A549 treated with ZK216348 at 1 μM for 4 hours (cell line): ENCODE measurements around the gene KRTAP26-1. TPM values are rescaled to one million over a fixed set of nuclear protein-coding genes. Genes with fewer than 3 reads are reported as not detected.

Source experiments
- total RNA-seq: library from RNA; stranded (reverse); fragments of 200-300 nt; extraction: Qiagen RNA extraction; gene quantifications from 5 replicates; pipeline ENCODE4 v1.2.3, GENCODE V29; 2022; ENCODE audit warnings: low read depth

KRTAP26-1 gene, protein sequence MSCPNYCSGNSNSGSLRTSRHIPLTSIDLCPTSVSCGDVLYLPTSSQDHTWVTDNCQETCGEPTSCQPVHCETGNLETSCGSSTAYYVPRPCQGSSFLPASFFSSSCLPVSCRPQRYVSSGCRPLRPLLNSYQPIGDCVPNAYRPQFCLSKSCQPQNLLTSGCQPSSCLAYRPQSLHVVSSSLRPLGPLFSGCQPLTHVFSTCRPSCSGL
- not detected in 5 replicates for total RNA-seq

DNA sequence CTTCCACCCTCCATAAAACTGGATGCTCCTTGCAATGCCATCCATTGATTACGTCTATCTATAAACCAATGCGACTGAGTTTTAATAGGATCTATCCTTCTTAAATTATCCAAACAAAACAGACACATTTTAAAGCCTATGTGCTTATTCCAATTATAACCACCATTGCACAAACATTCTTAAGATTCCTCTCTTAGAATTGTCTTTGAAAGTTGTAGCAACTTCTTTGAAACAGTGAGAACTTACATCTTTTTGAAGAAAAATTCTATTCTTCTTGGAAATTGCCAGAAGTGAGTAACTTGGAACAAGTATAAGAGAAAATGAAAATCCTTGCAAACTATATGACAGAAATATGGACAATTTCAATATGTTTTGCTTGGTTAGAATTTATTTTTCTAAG, at the start of gene KRTAP26-1:
Gene KRTAP26-1 (minus strand): TSS at position 101 of the 400 bp plus-strand sequence. CDS start 280 bp downstream, outside the sequence.

DNA sequence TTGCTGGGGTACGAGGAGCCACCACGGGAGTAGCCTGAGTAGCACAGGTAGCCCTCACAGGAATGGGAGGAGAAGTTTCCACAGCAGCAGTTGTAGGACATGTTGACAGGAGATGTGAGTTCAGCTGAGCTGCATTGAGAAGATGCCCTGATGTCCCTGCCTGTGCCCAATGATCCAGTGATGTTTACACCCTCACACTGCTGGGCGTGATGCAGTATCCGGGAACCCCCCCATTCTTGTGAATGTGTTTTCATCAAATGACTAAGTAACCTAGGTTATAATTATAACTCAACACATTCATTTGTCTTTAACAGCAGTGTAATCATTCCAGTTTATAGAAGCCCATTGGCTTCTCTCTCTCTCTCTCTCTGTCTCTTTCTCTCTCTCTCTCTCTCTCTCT, 28.4 kb upstream of the KRTAP26-1 start, which contains the start of gene KRTAP23-1:
Gene KRTAP23-1 (minus strand): TSS at position 101 of the 400 bp plus-strand sequence. CDS start 0 bp downstream, at position 101.

DNA sequence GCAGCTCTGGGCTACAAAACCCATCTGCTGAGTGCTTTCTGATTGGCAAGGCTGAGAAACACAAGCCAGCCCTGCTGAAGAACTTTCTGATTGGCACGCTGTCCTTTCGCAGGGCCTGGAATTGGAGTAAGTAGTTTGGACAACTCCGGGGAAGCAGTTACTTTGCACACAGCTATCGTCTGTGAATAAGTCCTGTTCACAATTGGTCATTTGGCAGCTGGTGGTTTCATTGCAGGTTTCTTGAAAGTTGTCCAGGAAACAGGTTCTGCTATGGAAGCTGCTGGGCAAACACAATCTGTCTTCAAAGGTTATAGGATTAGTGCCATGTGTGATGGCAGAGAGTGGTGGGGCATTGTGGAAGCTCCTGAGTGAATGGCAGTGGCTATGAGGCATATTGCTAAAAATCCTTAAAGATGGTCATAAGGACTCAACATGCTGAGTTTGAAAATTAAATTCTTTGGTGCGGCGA, 17.2 kb upstream of the KRTAP26-1 start, which contains the start of gene KRTAP27-1:
Gene KRTAP27-1 (minus strand): TSS at position 419 of the 469 bp plus-strand sequence. CDS start 26 bp downstream, at position 393.

DNA sequence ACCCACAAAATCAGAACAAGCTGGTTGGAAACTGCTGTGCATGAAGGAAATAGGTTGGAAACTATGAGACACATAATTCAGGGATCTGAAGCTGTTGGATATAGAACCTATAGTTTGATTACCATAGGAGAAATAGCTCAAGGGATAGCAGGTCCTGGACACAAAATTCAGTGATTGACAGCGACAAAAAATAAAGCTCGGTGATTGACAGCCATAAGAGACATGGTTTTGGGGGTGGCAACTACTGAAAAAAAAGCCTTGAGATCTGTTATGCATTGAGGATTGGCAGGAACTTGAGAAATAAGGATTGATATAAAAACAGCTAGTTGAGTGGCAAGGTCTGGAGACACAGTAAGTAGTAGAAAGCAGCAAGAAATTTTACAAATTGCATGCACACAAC, 30.9 kb downstream of the KRTAP26-1 start, which contains the start of gene KRTAP25-1:
Gene KRTAP25-1 (minus strand): TSS at position 300 of the 400 bp plus-strand sequence. CDS start 24 bp downstream, at position 276.

DNA sequence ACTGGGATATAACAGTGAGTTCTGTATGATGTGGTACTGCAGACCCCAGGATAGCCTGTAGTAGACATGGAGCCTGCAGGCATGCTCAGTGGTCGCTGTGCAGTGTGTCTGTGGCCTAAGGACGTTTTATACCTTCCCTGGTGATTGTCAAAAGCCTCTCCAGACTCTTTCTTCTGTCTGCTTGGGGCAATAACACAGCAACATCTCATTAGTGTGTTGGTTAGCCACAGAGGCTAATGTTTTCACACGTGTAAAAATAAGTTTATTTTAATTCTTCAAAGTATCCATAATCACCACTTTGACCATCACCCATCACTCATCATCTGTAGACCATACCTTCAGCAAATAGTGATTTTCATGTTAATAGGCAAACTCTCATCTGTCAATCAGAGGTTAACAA, 37.3 kb downstream of the KRTAP26-1 start, which contains the start of gene KRTAP24-1:
Gene KRTAP24-1 (minus strand): TSS at position 101 of the 400 bp plus-strand sequence. CDS start 18 bp downstream, at position 83.

Other genes starting within 250 kb of the KRTAP26-1 start
- not detected in 5 replicates for gene CLDN17, start 153.5 kb downstream of the KRTAP26-1 start, total RNA-seq
- gene CLDN8, start 104.2 kb downstream of the KRTAP26-1 start, total RNA-seq, result not detected in 5 replicates
- gene KRTAP24-1, start 37.4 kb downstream of the KRTAP26-1 start, total RNA-seq, result not detected in 5 replicates
- gene KRTAP25-1, start 30.8 kb downstream of the KRTAP26-1 start, total RNA-seq, result not detected in 5 replicates
- gene KRTAP27-1, start 17.4 kb upstream of the KRTAP26-1 start, total RNA-seq, result not detected in 5 replicates
- not detected in 5 replicates for gene KRTAP23-1, start 28.3 kb upstream of the KRTAP26-1 start, total RNA-seq
- gene KRTAP13-2, start 52.0 kb upstream of the KRTAP26-1 start, total RNA-seq, result not detected in 5 replicates
- gene KRTAP13-1, start 75.7 kb upstream of the KRTAP26-1 start, total RNA-seq, result not detected in 5 replicates
- gene KRTAP13-3, start 105.6 kb upstream of the KRTAP26-1 start, total RNA-seq, result not detected in 5 replicates
- gene KRTAP13-4, start 109.9 kb upstream of the KRTAP26-1 start, total RNA-seq, result not detected in 5 replicates
- not detected in 5 replicates for gene KRTAP15-1, start 120.0 kb upstream of the KRTAP26-1 start, total RNA-seq
- not detected in 5 replicates for gene KRTAP19-1, start 160.1 kb upstream of the KRTAP26-1 start, total RNA-seq
- gene KRTAP19-2, start 167.1 kb upstream of the KRTAP26-1 start, total RNA-seq, result not detected in 5 replicates
- gene KRTAP19-3, start 171.7 kb upstream of the KRTAP26-1 start, total RNA-seq, result not detected in 5 replicates
- gene KRTAP19-4, start 176.8 kb upstream of the KRTAP26-1 start, total RNA-seq, result not detected in 5 replicates
- not detected in 5 replicates for gene KRTAP19-5, start 181.8 kb upstream of the KRTAP26-1 start, total RNA-seq
- not detected in 5 replicates for gene KRTAP19-6, start 221.5 kb upstream of the KRTAP26-1 start, total RNA-seq
- gene KRTAP19-7, start 241.0 kb upstream of the KRTAP26-1 start, total RNA-seq, result not detected in 5 replicates